HUES6 (cell line): ENCODE results near the gene PDZD2.

Experiments
- H3K27ac ChIP-seq: 2 replicates; pipeline ENCODE4 v1.7.0; 2013; ENCODE audit warnings: low read depth, mild to moderate bottlenecking, low read length, inconsistent platforms
- H3K27me3 ChIP-seq: 2 replicates; pipeline ENCODE4 v1.6.1; 2013; ENCODE audit warnings: low read length; ENCODE audit not compliant: control insufficient read depth, insufficient read depth
- H3K36me3 ChIP-seq: 2 replicates; pipeline ENCODE4 v1.6.1; 2013; ENCODE audit warnings: low read length; ENCODE audit not compliant: control insufficient read depth, insufficient read depth
- H3K4me1 ChIP-seq: 2 replicates; pipeline ENCODE4 v1.6.1; 2013; ENCODE audit warnings: low read length; ENCODE audit not compliant: control insufficient read depth, insufficient read depth
- H3K4me3 ChIP-seq: 2 replicates; pipeline ENCODE4 v1.5.1; 2013; ENCODE audit warnings: low read depth, low read length
- H3K9ac ChIP-seq: one replicate; pipeline ENCODE4 v1.6.1; 2013; ENCODE audit warnings: mild to moderate bottlenecking, low read length
- H3K9me3 ChIP-seq: 2 replicates; pipeline ENCODE4 v1.6.1; 2013; ENCODE audit warnings: low read depth, low read length; ENCODE audit not compliant: control insufficient read depth, insufficient read depth

PDZD2 gene

DNA sequence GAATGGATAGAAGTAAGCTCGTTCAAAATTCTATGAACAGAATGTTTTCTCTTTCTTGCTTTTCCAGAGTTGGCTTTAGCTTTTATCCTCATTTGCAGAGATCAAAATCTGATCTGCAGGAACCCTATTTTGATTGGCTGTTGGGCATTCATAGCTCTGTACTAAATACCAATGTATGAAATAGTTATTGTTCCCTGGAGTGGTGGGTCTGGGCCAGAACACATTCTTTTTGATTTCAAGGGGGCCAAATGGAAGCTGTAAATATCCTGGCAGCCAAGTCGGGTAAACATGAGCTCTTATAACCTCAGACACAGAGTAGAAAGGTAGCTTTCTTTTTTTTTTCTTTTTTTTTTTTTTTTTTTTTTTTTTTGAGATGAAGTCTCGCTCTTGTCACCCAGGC, 241.5 kb downstream of the PDZD2 start:
- no peaks in the 10 kb centered on the region for H3K9me3 ChIP-seq
- H3K4me1 ChIP-seq = no peaks in the 10 kb centered on the region
- H3K9ac ChIP-seq = no peak overlapping the region
- H3K27me3 ChIP-seq = no peaks in the 10 kb centered on the region
- H3K27ac ChIP-seq = no peak overlapping the region
- H3K36me3 ChIP-seq = no peaks in the 10 kb centered on the region
- H3K4me3 ChIP-seq = no peak overlapping the region

DNA sequence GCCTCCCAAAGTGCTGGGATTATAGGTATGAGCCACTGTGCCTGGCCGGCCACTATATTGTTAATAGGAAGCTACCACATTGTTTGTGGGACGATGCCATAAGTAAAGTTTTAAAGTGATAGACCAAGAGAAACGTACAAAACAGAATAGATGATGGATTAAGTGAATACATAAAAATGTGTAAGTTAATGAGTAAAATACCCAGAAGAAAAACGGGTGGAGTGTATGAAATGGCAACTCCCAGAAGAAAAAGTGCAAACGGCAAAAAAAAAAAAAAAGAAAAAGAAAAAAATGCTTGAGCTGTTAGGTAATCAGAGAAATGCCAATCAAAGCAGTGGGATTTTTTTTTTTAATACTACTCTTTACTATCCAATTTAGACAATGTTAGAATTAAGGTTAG, 246.0 kb downstream of the PDZD2 start:
- H3K36me3 ChIP-seq = no peaks in the 10 kb centered on the region
- H3K27me3 ChIP-seq = no peaks in the 10 kb centered on the region
- H3K4me3 ChIP-seq = no peak overlapping the region
- H3K27ac ChIP-seq = no peak overlapping the region
- H3K9ac ChIP-seq = no peak overlapping the region
- no peaks in the 10 kb centered on the region for H3K9me3 ChIP-seq
- peaks cover 24% of the 10 kb centered on the region for H3K4me1 ChIP-seq

DNA sequence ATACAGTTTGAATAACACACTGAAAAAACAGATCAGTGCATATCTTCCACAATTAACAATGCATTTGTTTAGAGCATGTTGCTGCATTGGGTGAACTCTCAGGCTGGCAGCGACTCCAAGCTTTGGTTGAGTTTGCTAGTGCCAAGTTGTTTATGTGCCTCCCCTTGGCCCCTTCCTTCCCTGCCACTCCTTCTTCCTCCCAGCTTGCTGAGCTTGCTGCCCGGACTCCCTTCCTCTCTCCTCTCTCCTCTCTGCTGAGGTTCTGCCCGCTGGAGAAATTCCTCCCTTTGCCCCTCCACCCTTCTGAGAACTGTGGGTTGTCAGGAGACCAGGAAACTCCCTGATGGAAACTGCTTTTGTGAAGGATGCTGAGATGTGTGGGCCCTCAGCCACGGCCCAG, 247.3 kb downstream of the PDZD2 start:
- Histone ChIP-seq H3K27me3 (no peaks in the 10 kb centered on the region), H3K4me1 (peaks cover 34% of the 10 kb centered on the region), H3K27ac (no peak overlapping the region), H3K9me3 (no peaks in the 10 kb centered on the region), H3K9ac (no peak overlapping the region), H3K4me3 (no peak overlapping the region), H3K36me3 (no peaks in the 10 kb centered on the region)

DNA sequence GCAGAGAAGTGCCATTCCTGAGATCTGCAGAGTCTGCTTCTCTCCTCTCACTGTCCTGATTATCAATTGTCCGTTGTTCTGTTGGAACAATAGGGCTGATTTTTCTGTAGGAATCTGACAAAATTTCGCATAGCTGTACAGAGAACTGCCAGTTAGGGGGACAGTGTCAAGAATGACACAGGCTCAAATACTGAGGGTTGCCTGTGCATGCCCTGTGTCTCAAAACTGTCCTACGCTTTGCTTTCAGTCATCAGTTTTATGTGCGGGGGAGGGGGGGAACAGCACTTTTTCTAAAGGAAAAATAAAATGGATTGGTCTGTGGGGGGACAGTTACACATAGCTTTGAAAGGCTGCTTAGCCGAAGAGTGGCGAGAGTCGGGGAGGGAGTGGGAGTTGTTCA, 248.6 kb downstream of the PDZD2 start:
- no peak overlapping the region for H3K9ac ChIP-seq
- H3K4me1 ChIP-seq = peaks cover 34% of the 10 kb centered on the region
- H3K27ac ChIP-seq = no peak overlapping the region
- no peaks in the 10 kb centered on the region for H3K36me3 ChIP-seq
- H3K9me3 ChIP-seq = no peaks in the 10 kb centered on the region
- H3K27me3 ChIP-seq = no peaks in the 10 kb centered on the region
- H3K4me3 ChIP-seq = no peak overlapping the region

DNA sequence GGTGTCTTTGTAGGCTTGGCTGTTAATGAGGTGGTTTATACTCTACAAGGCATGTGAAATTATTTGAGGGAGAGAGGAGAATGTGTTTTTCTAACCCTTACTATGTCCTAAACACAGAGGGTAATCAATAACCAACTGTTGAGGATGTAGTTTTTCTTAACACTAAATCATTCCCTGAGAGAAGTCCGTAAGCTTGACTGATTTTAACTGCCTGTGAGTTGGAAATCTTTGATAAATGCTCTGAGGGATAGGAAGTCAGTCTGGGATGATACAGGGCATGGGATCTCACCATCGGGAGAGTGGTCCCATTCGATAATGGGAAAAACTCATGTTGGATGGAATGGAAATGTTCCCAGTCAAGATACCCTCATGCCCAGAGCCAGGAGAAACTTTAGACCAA, 249.6 kb downstream of the PDZD2 start:
- H3K4me3 ChIP-seq = peak overlapping the region; percentile 4; the same call in 1 of the 2 replicates
- H3K27me3 ChIP-seq = no peaks in the 10 kb centered on the region
- no peaks in the 10 kb centered on the region for H3K9me3 ChIP-seq
- H3K9ac ChIP-seq = no peak overlapping the region
- H3K27ac ChIP-seq = no peak overlapping the region
- H3K4me1 ChIP-seq = peaks cover 34% of the 10 kb centered on the region
- H3K36me3 ChIP-seq = no peaks in the 10 kb centered on the region

DNA sequence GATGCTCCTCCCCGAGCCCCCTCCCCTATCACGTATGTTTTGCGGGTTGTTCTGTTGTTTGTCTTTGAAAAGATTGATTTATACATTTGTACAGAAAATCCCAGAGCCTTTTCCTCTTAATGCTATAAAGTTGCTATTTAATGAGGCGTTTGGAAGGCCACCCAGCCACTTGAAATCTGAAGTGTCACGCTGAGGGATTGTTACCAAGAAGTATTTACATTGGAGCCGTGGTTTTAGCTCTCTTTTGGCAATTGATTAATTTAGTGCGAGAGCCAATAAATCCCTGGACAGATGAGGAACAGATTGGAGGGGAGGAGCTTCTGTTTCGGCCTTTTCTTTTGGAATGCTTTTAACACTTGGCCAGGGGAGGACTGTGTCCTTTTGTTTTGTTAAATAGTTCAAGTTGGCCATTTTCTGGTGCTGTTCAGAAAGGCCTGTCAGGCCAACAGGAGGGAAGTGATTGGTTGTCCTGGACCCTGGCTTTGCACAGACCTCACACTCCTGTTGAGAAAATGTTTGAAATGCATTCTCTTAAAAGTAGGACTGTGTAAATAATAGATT, 250.2 kb downstream of the PDZD2 start:
- H3K9ac ChIP-seq = no peak overlapping the region
- H3K27ac ChIP-seq = no peak overlapping the region; the same call in 1 of the 2 replicates

DNA sequence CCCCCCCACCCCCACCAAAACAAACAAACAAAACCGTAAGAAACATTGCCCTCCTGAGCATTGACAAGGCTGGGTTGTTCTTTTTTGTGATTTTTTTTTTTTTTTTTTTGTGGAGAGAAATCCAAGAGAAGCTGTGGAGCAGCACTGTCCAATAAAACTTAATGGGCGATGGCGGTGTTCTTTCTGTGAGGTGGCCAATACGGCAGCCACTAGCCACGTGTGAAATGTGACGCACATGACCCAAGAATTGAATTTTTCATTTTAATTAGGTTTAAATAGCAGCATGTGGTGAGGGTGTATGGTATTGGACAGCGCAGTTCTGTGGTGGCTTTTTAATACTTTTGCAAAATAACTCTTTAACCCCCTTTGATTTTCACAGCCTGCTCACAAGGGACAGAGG, 251.1 kb downstream of the PDZD2 start:
- H3K27me3 ChIP-seq = no peaks in the 10 kb centered on the region
- H3K9ac ChIP-seq = no peak overlapping the region
- H3K4me3 ChIP-seq = no peak overlapping the region
- no peaks in the 10 kb centered on the region for H3K9me3 ChIP-seq
- H3K36me3 ChIP-seq = no peaks in the 10 kb centered on the region
- H3K27ac ChIP-seq = no peak overlapping the region
- H3K4me1 ChIP-seq = peaks cover 34% of the 10 kb centered on the region

More for the DNA sequence above, 250.2 kb downstream of the PDZD2 start:
- Histone ChIP-seq H3K4me3 (peak overlapping the region; percentile 4; the same call in 1 of the 2 replicates), H3K9me3 (no peaks in the 10 kb centered on the region), H3K36me3 (no peaks in the 10 kb centered on the region), H3K27me3 (no peaks in the 10 kb centered on the region), H3K4me1 (peaks cover 34% of the 10 kb centered on the region)

DNA sequence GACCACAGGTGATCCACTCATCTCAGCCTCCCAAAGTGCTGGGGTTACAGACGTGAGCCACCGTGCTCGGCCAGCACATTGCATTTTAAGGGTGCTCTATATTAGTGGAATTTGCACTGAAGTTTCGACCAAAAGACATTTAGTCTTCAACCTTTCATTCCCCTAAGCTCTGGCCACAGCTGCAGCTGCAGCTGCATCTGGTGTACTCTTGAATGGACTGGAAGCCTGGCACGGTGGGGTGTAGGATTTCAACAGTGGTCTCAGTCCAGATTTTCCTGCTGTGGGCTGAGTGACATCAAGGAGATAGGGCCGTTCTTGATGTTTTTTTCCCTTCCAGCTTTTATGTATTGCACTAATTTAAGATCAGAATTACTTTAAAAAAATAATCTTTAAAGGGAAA, 255.2 kb downstream of the PDZD2 start:
- Histone ChIP-seq H3K9ac (no peak overlapping the region), H3K36me3 (no peaks in the 10 kb centered on the region), H3K9me3 (no peaks in the 10 kb centered on the region), H3K4me3 (no peak overlapping the region), H3K4me1 (peaks cover 23% of the 10 kb centered on the region), H3K27me3 (no peaks in the 10 kb centered on the region), H3K27ac (no peak overlapping the region)

DNA sequence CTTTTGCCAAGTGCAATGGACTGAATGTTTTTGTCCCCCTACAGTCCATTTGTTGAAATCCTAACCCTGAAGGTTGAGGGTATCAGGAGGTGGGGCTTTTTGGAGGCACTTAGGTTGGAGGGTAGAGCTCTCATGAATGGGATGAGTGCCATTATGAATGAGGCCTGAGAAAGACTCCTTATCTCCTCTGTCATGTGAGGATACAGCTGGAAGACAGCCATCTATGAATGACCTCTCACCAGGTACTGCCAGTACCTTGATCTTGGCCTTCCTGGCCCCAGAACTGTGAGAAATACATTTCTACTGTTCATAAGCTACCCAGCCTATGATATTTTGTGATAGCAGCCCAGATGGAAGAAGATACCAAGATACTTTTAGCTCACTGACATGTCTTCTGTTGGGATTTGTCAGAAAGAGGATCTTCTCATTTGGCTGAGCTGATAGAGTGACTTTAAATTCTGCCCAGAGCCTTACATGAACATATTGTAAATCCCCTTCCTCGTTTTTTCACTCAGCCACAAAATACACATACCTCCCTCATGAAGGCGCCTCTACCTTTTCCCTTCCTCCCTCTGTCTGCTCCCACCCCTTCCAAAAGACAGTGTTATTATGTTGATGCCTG, 256.4 kb downstream of the PDZD2 start:
- Histone ChIP-seq H3K4me1 (peaks cover 13% of the 10 kb centered on the region), H3K27me3 (no peaks in the 10 kb centered on the region), H3K4me3 (no peak overlapping the region), H3K27ac (no peak overlapping the region), H3K9me3 (no peaks in the 10 kb centered on the region), H3K36me3 (no peaks in the 10 kb centered on the region), H3K9ac (no peak overlapping the region)

DNA sequence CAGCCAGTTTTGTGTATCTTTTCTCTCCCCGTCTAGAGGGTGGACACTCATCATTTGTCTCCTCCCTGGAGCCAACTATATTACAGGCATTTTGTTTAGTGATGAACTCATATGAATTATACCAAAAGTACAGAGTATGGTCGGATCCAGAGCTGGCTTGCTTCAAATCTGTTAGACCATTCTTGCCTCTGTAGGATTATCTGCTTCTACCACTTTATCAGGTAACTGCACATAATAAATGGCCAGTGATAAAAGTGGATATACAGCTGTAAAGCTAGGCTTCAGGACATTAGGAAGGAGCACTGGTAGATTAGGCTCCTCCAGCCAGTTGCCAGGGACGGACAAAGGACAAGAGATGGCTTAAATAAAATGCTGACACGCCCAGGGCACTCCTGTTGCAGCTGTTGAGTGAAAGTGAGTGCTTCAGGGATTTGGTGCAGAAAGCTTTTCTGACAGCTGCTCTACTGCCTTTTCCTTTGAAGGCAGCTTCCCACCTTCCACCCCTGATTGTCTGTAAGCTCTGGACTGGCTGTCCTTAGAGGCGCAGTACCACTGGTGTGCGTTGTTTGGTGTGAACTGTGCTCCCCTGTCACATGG, 259.2 kb downstream of the PDZD2 start:
- no peaks in the 10 kb centered on the region for H3K27me3 ChIP-seq

DNA sequence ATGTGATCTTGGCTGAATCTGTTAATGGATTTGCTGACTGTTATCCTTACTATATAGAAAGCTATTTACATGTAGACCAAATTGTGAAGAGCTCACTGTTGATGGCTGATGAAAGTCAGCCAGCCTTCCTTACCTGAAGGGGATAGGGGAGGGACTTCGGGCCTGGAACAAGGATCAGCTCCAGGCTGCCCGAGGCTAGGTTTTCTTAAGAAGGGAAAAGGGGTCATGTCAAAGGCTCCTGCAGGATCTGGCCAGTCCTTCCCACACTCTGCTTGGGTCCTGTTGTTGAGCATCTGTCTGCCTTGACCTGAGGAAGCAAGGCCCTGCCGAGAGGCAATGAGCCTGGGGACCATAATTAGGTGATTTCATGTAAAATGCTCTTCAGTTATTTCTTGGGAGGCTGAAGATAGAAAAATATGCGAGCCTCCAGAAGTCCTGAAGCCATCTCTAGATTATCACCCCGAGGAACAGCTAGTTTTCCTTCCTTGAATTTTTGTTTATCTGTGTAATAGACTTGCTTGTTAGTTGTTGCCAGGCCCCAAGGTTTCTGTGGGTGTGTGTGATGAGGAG, 261.4 kb downstream of the PDZD2 start:
- peaks cover 6% of the 10 kb centered on the region; the same call in 1 of the 2 replicates for H3K4me1 ChIP-seq
- H3K4me3 ChIP-seq = no peak overlapping the region
- H3K9me3 ChIP-seq = peaks cover 2% of the 10 kb centered on the region; the same call in 1 of the 2 replicates
- H3K9ac ChIP-seq = no peak overlapping the region
- H3K36me3 ChIP-seq = no peaks in the 10 kb centered on the region
- H3K27me3 ChIP-seq = no peaks in the 10 kb centered on the region
- H3K27ac ChIP-seq = no peak overlapping the region

More for the DNA sequence above, 259.2 kb downstream of the PDZD2 start:
- H3K9ac ChIP-seq = no peak overlapping the region
- no peak overlapping the region for H3K4me3 ChIP-seq
- H3K27ac ChIP-seq = no peak overlapping the region
- no peaks in the 10 kb centered on the region for H3K36me3 ChIP-seq
- H3K9me3 ChIP-seq = peaks cover 2% of the 10 kb centered on the region; the same call in 1 of the 2 replicates
- peaks cover 7% of the 10 kb centered on the region; the same call in 1 of the 2 replicates for H3K4me1 ChIP-seq
